ENCODE results near the gene HSD11B2. TPM values are rescaled to one million over a fixed set of nuclear protein-coding genes. Genes with fewer than 3 reads are reported as not detected.

The HSD11B2 gene
- total and polyA plus RNA-seq, 4 donors: 2.6 to 39.8 (median 6.7) TPM

- H3K27ac ChIP-seq (ENCODE audit: low read depth in 1 of 2, low read length in 1 of 2): peak overlapping the region in 1 of 2 donors; percentile 17
- peaks cover 0 to 75% (median 14%) of the 10 kb centered on the region in 4 donors for H3K36me3 ChIP-seq (ENCODE audit: control insufficient read depth in 4 of 4, insufficient read depth in 4 of 4, low read length in 4 of 4)
- DNase-seq (peak; percentile 45 to 76 (median 47)), ATAC-seq (ENCODE audit: insufficient read depth, low FRiP score) (peak; percentile 49)
- H3K9ac ChIP-seq (ENCODE audit: insufficient read depth in 1 of 2, low read length in 2 of 2): no peak overlapping the region
- H3K27me3 ChIP-seq (ENCODE audit: control insufficient read depth in 3 of 3, insufficient read depth in 3 of 3, low read length in 2 of 3): no peaks in the 10 kb centered on the region
- TF ChIP-seq CTCF (IDR thresholded peaks at IDR 0.05; ENCODE audit: control extremely low read depth, extremely low read depth): no peak
- H3K9me3 ChIP-seq (ENCODE audit: control insufficient read depth in 4 of 4, insufficient read depth in 3 of 4, low read length in 3 of 4): peaks cover 0 to 2% (median 0%) of the 10 kb centered on the region in 4 donors
- H3K4me3 ChIP-seq: no peak overlapping the region
- 65 to 67% methylated on average over 17 of the region's 17 CpGs for WGBS, 2 donors
- H3K4me1 ChIP-seq (ENCODE audit: control insufficient read depth in 5 of 5, insufficient read depth in 5 of 5, low read length in 5 of 5): peaks cover 4 to 52% (median 22%) of the 10 kb centered on the region in 5 donors
Observed at GRCh38 chr16:67441271-67441753, 10.4 kb downstream of the HSD11B2 start.

- no peak overlapping the region for H3K9ac ChIP-seq (ENCODE audit: insufficient read depth in 1 of 2, low read length in 2 of 2)
- H3K4me3 ChIP-seq: no peak overlapping the region
- peaks cover 0 to 71% (median 14%) of the 10 kb centered on the region in 4 donors for H3K36me3 ChIP-seq (ENCODE audit: control insufficient read depth in 4 of 4, insufficient read depth in 4 of 4, low read length in 4 of 4)
- H3K4me1 ChIP-seq (ENCODE audit: control insufficient read depth in 5 of 5, insufficient read depth in 5 of 5, low read length in 5 of 5): peaks cover 10 to 58% (median 28%) of the 10 kb centered on the region in 5 donors
- DNase-seq (peak; percentile 79 to 85 (median 80)), ATAC-seq (ENCODE audit: insufficient read depth, low FRiP score) (no peak)
- 73 to 88% methylated on average over 5 of the region's 5 CpGs for WGBS, 2 donors
- TF ChIP-seq CTCF (IDR thresholded peaks at IDR 0.05; ENCODE audit: control extremely low read depth, extremely low read depth): no peak
- peak overlapping the region in 1 of 2 donors; percentile 17 for H3K27ac ChIP-seq (ENCODE audit: low read depth in 1 of 2, low read length in 1 of 2)
- peaks cover 0 to 2% (median 0%) of the 10 kb centered on the region in 4 donors for H3K9me3 ChIP-seq (ENCODE audit: control insufficient read depth in 4 of 4, insufficient read depth in 3 of 4, low read length in 3 of 4)
- H3K27me3 ChIP-seq (ENCODE audit: control insufficient read depth in 3 of 3, insufficient read depth in 3 of 3, low read length in 2 of 3): no peaks in the 10 kb centered on the region
Observed at GRCh38 chr16:67441907-67442306, 11.0 kb downstream of the HSD11B2 start.

GRCh38 chr16:67442581-67443255 is 11.8 kb downstream of the HSD11B2 start:
- Histone ChIP-seq H3K4me3 (no peak overlapping the region), H3K9ac (ENCODE audit: insufficient read depth in 1 of 2, low read length in 2 of 2) (no peak overlapping the region), H3K27ac (ENCODE audit: low read depth in 1 of 2, low read length in 1 of 2) (no peak overlapping the region), H3K9me3 (ENCODE audit: control insufficient read depth in 4 of 4, insufficient read depth in 3 of 4, low read length in 3 of 4) (peaks cover 0 to 2% (median 0%) of the 10 kb centered on the region in 4 donors), H3K27me3 (ENCODE audit: control insufficient read depth in 3 of 3, insufficient read depth in 3 of 3, low read length in 2 of 3) (no peaks in the 10 kb centered on the region), H3K36me3 (ENCODE audit: control insufficient read depth in 4 of 4, insufficient read depth in 4 of 4, low read length in 4 of 4) (peaks cover 0 to 71% (median 10%) of the 10 kb centered on the region in 4 donors), H3K4me1 (ENCODE audit: control insufficient read depth in 5 of 5, insufficient read depth in 5 of 5, low read length in 5 of 5) (peaks cover 17 to 66% (median 30%) of the 10 kb centered on the region in 5 donors)
- no peak for TF ChIP-seq CTCF (IDR thresholded peaks at IDR 0.05; ENCODE audit: control extremely low read depth, extremely low read depth)
- DNase-seq (no peak), ATAC-seq (ENCODE audit: insufficient read depth, low FRiP score) (no peak)
- 80 to 82% methylated on average over 13 of the region's 13 CpGs for WGBS, 2 donors
